H1 (cell line): ENCODE measurements around the gene DAB2IP. TPM values are rescaled to one million over a fixed set of nuclear protein-coding genes. Genes with fewer than 3 reads are reported as not detected.

Experiments used
- CTCF ChIA-PET: fragments of 300-600 bp; sonication (Branson Sonifier 250); formaldehyde crosslinking; loops from one replicate; lab custom pipeline; 2021; ENCODE audit not compliant: partially characterized antibody; lab: Charles Lee
- POLR2A ChIA-PET: fragments of 300-600 bp; sonication (Branson Sonifier 250); formaldehyde crosslinking; loops from one replicate; lab custom pipeline; 2021; ENCODE audit warnings: inconsistent platforms; ENCODE audit not compliant: partially characterized antibody; lab: Charles Lee
- DNase-seq, 2 experiments: peaks; one replicate each; pipeline versions ENCODE4 v3.0.0 to v3.0.0-alpha.2; 2010 to 2022; ENCODE audit warnings: low spot score in 2 of 2, low read depth in 1 of 2, mixed read lengths in 1 of 2
- FAIRE-seq: peaks from 2 replicates; lab custom pipeline; 2011; peaks lifted over from hg19 to GRCh38; lab: Jason Lieb, UNC
- H2AFZ ChIP-seq: 2 replicates; pipeline ENCODE4 v1.8.1; 2012; ENCODE audit warnings: low read length, inconsistent platforms
- H2AK5ac ChIP-seq: 2 replicates; pipeline ENCODE4 v1.6.1; 2013; ENCODE audit warnings: low read depth, low read length
- H2BK120ac ChIP-seq: replicated peaks from 2 replicates; pipeline ENCODE3; 2013; ENCODE audit warnings: low read depth, low read length, inconsistent platforms
- H2BK12ac ChIP-seq: 2 replicates; pipeline ENCODE4 v1.6.1; 2013; ENCODE audit warnings: low read depth, low read length
- H2BK15ac ChIP-seq: 2 replicates; pipeline ENCODE4 v1.6.1; 2013; ENCODE audit warnings: low read length
- H2BK20ac ChIP-seq: 2 replicates; pipeline ENCODE4 v1.6.1; 2013; ENCODE audit warnings: low read length
- H2BK5ac ChIP-seq: 2 replicates; pipeline ENCODE4 v1.6.1; 2013; ENCODE audit warnings: low read depth, low read length
- H3K14ac ChIP-seq: 2 replicates; pipeline ENCODE4 v1.6.1; 2013; ENCODE audit warnings: inconsistent platforms; ENCODE audit not compliant: insufficient read length
- H3K18ac ChIP-seq: 2 replicates; pipeline ENCODE4 v1.6.1; 2013; ENCODE audit warnings: low read length; ENCODE audit errors: extremely low read depth
- H3K23ac ChIP-seq: 2 replicates; pipeline ENCODE4 v1.6.1; 2013; ENCODE audit warnings: inconsistent platforms; ENCODE audit not compliant: insufficient read length
- H3K23me2 ChIP-seq: 2 replicates; pipeline ENCODE4 v1.6.1; 2013; ENCODE audit warnings: low read depth, low read length
- H3K27ac ChIP-seq: 2 replicates; pipeline ENCODE4 v1.6.1; 2011; ENCODE audit warnings: low read depth, low read length, inconsistent platforms
- H3K27me3 ChIP-seq, 4 experiments: replicated peaks in 1 of 4; 1 replicate in 1 of 4; 2 replicates in 3 of 4; pipeline versions ENCODE4 v1.6.1 to v1.8.1; 2011 to 2013; ENCODE audit warnings: low read length in 3 of 4, mild to moderate bottlenecking in 3 of 4, inconsistent platforms in 2 of 4, mixed read lengths in 2 of 4, moderate library complexity in 1 of 4; ENCODE audit not compliant: control insufficient read depth in 3 of 4, insufficient read depth in 3 of 4; ENCODE audit errors: extremely low read depth in 1 of 4
- H3K36me3 ChIP-seq, 4 experiments: 2 replicates each; pipeline versions ENCODE4 v1.6.1 to v1.8.1; 2011 to 2013; ENCODE audit warnings: mild to moderate bottlenecking in 4 of 4, low read length in 3 of 4, moderate library complexity in 2 of 4, control low read depth in 1 of 4, inconsistent platforms in 1 of 4; ENCODE audit not compliant: insufficient read depth in 4 of 4, control insufficient read depth in 2 of 4
- H3K4ac ChIP-seq: replicated peaks from 2 replicates; pipeline ENCODE3; 2013; ENCODE audit warnings: low read length, low read depth, mixed read lengths, inconsistent platforms; ENCODE audit not compliant: insufficient read length
- H3K4me1 ChIP-seq, 4 experiments: replicated peaks in 1 of 4; 1 replicate in 1 of 4; 2 replicates in 3 of 4; pipeline versions ENCODE4 v1.6.1 to v1.8.1; 2011 to 2013; ENCODE audit warnings: low read length in 3 of 4, inconsistent platforms in 2 of 4, mixed read lengths in 1 of 4; ENCODE audit not compliant: insufficient read depth in 4 of 4, control insufficient read depth in 3 of 4
- H3K4me2 ChIP-seq, 2 experiments: 2 replicates each; pipeline versions ENCODE4 v1.6.1 to v1.8.1; 2011 to 2013; ENCODE audit warnings: low read depth in 2 of 2, low read length in 2 of 2, control low read depth in 1 of 2, inconsistent platforms in 1 of 2, mild to moderate bottlenecking in 1 of 2; ENCODE audit not compliant: insufficient read depth in 1 of 2
- H3K4me3 ChIP-seq, 4 experiments: fragments of 200-600, 300-600 bp in 1 of 4; sonication (generic), shearing (Covaris generic), sonication (Bioruptor Twin) in 1 of 4; 2 replicates each; pipeline versions ENCODE4 v1.5.1 to v1.8.1; 2011 to 2016; ENCODE audit warnings: low read length in 4 of 4, low read depth in 3 of 4, control low read depth in 2 of 4, inconsistent platforms in 2 of 4, mild to moderate bottlenecking in 2 of 4, mixed read lengths in 1 of 4, moderate library complexity in 1 of 4; ENCODE audit not compliant: insufficient read depth in 2 of 4; ENCODE audit errors: extremely low read depth in 1 of 4
- H3K56ac ChIP-seq: replicated peaks from 2 replicates; pipeline ENCODE3; 2013; ENCODE audit warnings: low read depth, mild to moderate bottlenecking, mixed read lengths, low read length, inconsistent platforms; ENCODE audit not compliant: insufficient read length
- H3K79me1 ChIP-seq: 2 replicates; pipeline ENCODE4 v1.6.1; 2013; ENCODE audit warnings: low read depth, low read length, control low read depth
- H3K79me2 ChIP-seq, 2 experiments: 2 replicates each; pipeline versions ENCODE4 v1.6.1 to v1.8.1; 2012 to 2013; ENCODE audit warnings: low read length in 2 of 2, mild to moderate bottlenecking in 2 of 2, inconsistent platforms in 1 of 2; ENCODE audit not compliant: insufficient read depth in 2 of 2, control insufficient read depth in 1 of 2
- H3K9ac ChIP-seq, 4 experiments: replicated peaks in 1 of 4; 1 replicate in 1 of 4; 2 replicates in 3 of 4; pipeline versions ENCODE4 v1.6.1 to v1.8.1; 2011 to 2013; ENCODE audit warnings: low read depth in 3 of 4, low read length in 3 of 4, control low read depth in 2 of 4, mild to moderate bottlenecking in 2 of 4, moderate library complexity in 2 of 4, inconsistent platforms in 1 of 4; ENCODE audit errors: extremely low read depth in 1 of 4
- H3K9me3 ChIP-seq, 2 experiments: 2 replicates each; pipeline versions ENCODE4 v1.6.1 to v1.8.1; 2012 to 2013; ENCODE audit warnings: mild to moderate bottlenecking in 2 of 2, moderate library complexity in 2 of 2, control low read depth in 1 of 2, inconsistent platforms in 1 of 2, low read depth in 1 of 2, low read length in 1 of 2, mixed read lengths in 1 of 2; ENCODE audit not compliant: insufficient read depth in 2 of 2
- H4K20me1 ChIP-seq, 2 experiments: replicated peaks in 1 of 2; 2 replicates each; pipeline versions ENCODE3 to v1.8.1; 2011 to 2013; ENCODE audit warnings: inconsistent platforms in 2 of 2, low read length in 2 of 2, mild to moderate bottlenecking in 1 of 2; ENCODE audit not compliant: insufficient read depth in 2 of 2, control insufficient read depth in 1 of 2
- H4K5ac ChIP-seq: 2 replicates; pipeline ENCODE4 v1.6.1; 2013; ENCODE audit warnings: low read length, low read depth, mixed read lengths, inconsistent platforms; ENCODE audit not compliant: insufficient read length
- H4K8ac ChIP-seq: 2 replicates; pipeline ENCODE4 v1.8.0; 2013; ENCODE audit warnings: mild to moderate bottlenecking, moderate library complexity, low read length, inconsistent platforms; ENCODE audit not compliant: insufficient read depth; ENCODE audit errors: extremely low read depth
- H4K91ac ChIP-seq: replicated peaks from 2 replicates; pipeline ENCODE3; 2013; ENCODE audit warnings: low read length, mixed read lengths, inconsistent platforms; ENCODE audit not compliant: insufficient read length
- BACH1 ChIP-seq: IDR thresholded peaks from 2 replicates; pipeline ENCODE4 v1.6.1; 2012; ENCODE audit warnings: low read length, improper control_type of control experiment
- CHD2 ChIP-seq: IDR thresholded peaks from 2 replicates; pipeline ENCODE4 v1.6.1; 2012; ENCODE audit warnings: low read length, improper control_type of control experiment
- EGR1 ChIP-seq: IDR thresholded peaks from 2 replicates; pipeline ENCODE4 v1.6.1; 2011; ENCODE audit warnings: low read depth, low read length, borderline replicate concordance
- FOSL1 ChIP-seq: IDR thresholded peaks from 2 replicates; pipeline ENCODE4 v1.6.1; 2011; ENCODE audit warnings: mild to moderate bottlenecking, low read depth, low read length, moderate library complexity; ENCODE audit not compliant: insufficient read depth
- GABPA ChIP-seq: IDR thresholded peaks from 2 replicates; pipeline ENCODE4 v1.6.1; 2011; ENCODE audit warnings: mild to moderate bottlenecking, low read length, moderate library complexity, borderline replicate concordance; ENCODE audit not compliant: insufficient read depth
- HDAC2 ChIP-seq, 2 experiments: fragments of 300-600 bp in 1 of 2; sonication (generic) in 1 of 2; IDR thresholded peaks; 2 replicates each; pipeline ENCODE4 v1.6.1; 2011 to 2012; ENCODE audit warnings: low read depth in 2 of 2, low read length in 2 of 2, mild to moderate bottlenecking in 2 of 2, moderate library complexity in 2 of 2, borderline replicate concordance in 1 of 2, inconsistent platforms in 1 of 2
- JUND ChIP-seq: IDR thresholded peaks from 2 replicates; pipeline ENCODE4 v1.6.1; 2011; ENCODE audit warnings: mild to moderate bottlenecking, improper control_type of control experiment, low read length
- KDM1A ChIP-seq: fragments of 200-600, 300-600 bp; sonication (generic); IDR thresholded peaks from 2 replicates; pipeline ENCODE4 v1.7.1; 2016; ENCODE audit warnings: mild to moderate bottlenecking, low read length, borderline replicate concordance
- MAFK ChIP-seq: IDR thresholded peaks from 2 replicates; pipeline ENCODE4 v1.6.1; 2012; ENCODE audit warnings: low read depth, mild to moderate bottlenecking, improper control_type of control experiment, low read length
- POLR2AphosphoS5 ChIP-seq: IDR thresholded peaks from 2 replicates; pipeline ENCODE4 v1.6.1; 2011; ENCODE audit warnings: low read depth, low read length
- POU5F1 ChIP-seq: IDR thresholded peaks from 2 replicates; pipeline ENCODE4 v1.6.1; 2011; ENCODE audit warnings: low read depth, mild to moderate bottlenecking, low read length, moderate library complexity
- SIN3A ChIP-seq, 2 experiments: IDR thresholded peaks in 1 of 2; conservative IDR thresholded peaks in 1 of 2; 2 replicates each; pipeline ENCODE4 v1.6.1; 2011 to 2012; ENCODE audit warnings: low read length in 2 of 2, improper control_type of control experiment in 1 of 2, low read depth in 1 of 2, mild to moderate bottlenecking in 1 of 2
- TAF7 ChIP-seq: optimal IDR thresholded peaks from 2 replicates; pipeline ENCODE3; 2011; ENCODE audit warnings: low read depth, mild to moderate bottlenecking, inconsistent platforms, low read length, moderate library complexity, borderline replicate concordance
- TEAD4 ChIP-seq: IDR thresholded peaks from 2 replicates; pipeline ENCODE4 v1.6.1; 2012; ENCODE audit warnings: low read depth, low read length, inconsistent platforms, mixed read lengths
- WGBS, 2 experiments: shearing (Covaris generic) in 1 of 2; methylation state at CpG; one replicate each; pipeline versions ENCODE4 v1.1.6 to v1.1.7; 2013 to 2015; ENCODE audit warnings: low lambda C conversion rate in 2 of 2, mixed read lengths in 2 of 2, inconsistent platforms in 1 of 2, low coverage in 1 of 2, missing lambda C conversion rate in 1 of 2; ENCODE audit not compliant: insufficient replicate concordance in 2 of 2, insufficient coverage in 1 of 2, insufficient read length in 1 of 2; ENCODE audit errors: extremely low coverage in 1 of 2, missing lambda C conversion rate in 1 of 2; 5-methylcytosine and 5-hydroxymethylcytosine counted together
- polyA plus RNA-seq, 7 experiments: library from polyadenylated mRNA; depleted of rRNA in 3 of 7; stranded (reverse) in 5 of 7; unstranded in 2 of 7; fragments of >200 nt in 5 of 7; fragments of 200-250 nt in 2 of 7; gene quantifications; 1 replicate in 5 of 7; 2 replicates in 1 of 7; 4 replicates in 1 of 7; pipeline versions ENCODE4 v1.2.1 to v1.2.3, GENCODE V29; 2011 to 2013; ENCODE audit warnings: missing spikeins in 2 of 7, mixed read lengths in 2 of 7
- total RNA-seq: library from RNA; stranded (reverse); fragmentation: NEBNext Ultra II Directional; extraction: Animal tissue kit (Norgen Biotek cat#: 25700); gene quantifications from 2 replicates; pipeline ENCODE4 v1.2.1, GENCODE V29; 2021

DAB2IP gene
- total and polyA plus RNA-seq, 2 of the 8 experiments (the other 6 are each of a cell fraction or from before 2014, with no cell fraction given) = 19.7 to 39.5 TPM

DNA sequence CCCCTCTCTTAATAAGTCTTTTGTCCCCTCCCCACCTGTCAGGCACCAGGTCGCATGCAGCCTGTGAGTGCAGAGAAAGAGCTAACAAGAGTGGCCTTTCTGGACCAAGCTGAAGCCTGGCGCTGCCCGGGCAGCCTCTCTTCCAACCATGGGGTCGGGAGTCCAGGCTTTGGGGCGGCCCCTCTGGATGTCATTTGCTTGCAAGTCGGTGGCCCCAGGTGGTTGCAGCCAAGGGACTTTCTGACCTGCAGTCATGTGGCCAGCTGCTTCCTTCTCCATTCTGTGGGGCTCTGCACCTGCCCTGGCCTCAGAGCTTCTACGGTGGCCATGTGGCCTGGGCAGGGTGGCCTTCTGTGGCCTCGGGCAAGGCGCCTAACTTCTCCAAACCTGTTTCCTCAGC, 159.7 kb downstream of the DAB2IP start:
- no peak overlapping the region for H3K23ac ChIP-seq
- ChIA-PET CTCF (interaction anchor here (0.6 to 1.4 kb wide), 7 partner anchors 24 to 275 kb away, joined by 3 to 4 read pairs (median 3); no protein-coding TSS in a partner anchor), POLR2A (interaction anchor here (0.8 kb wide), 1 partner anchor 9 kb away, joined by 4 read pairs; no protein-coding TSS in a partner anchor)
- no peaks in the 10 kb centered on the region; the same call in 1 of the 2 replicates for H3K79me1 ChIP-seq
- no peak for TF ChIP-seq FOSL1
- no peak for TF ChIP-seq CHD2
- TF ChIP-seq TAF7 = no peak
- TF ChIP-seq POLR2AphosphoS5 = no peak
- TF ChIP-seq MAFK = no peak
- TF ChIP-seq HDAC2 (IDR thresholded peaks at IDR 0.05; ENCODE audit: borderline replicate concordance in 1 of 2, low read depth in 2 of 2, low read length in 2 of 2) = no peak
- no peak for TF ChIP-seq KDM1A
- TF ChIP-seq POU5F1 = no peak
- TF ChIP-seq SIN3A (conservative IDR thresholded peaks at IDR 0.05 in 1 of 2, IDR thresholded peaks at IDR 0.05 in 1 of 2; ENCODE audit: low read depth in 1 of 2, low read length in 2 of 2) = no peak
- no peak for TF ChIP-seq GABPA
- no peak for TF ChIP-seq TEAD4
- TF ChIP-seq EGR1 = no peak
- TF ChIP-seq JUND = no peak
- TF ChIP-seq BACH1 = no peak
- no peak overlapping the region for H2AFZ ChIP-seq
- no peak overlapping the region for H3K9ac ChIP-seq
- no peak overlapping the region for H3K4me2 ChIP-seq
- WGBS, 2 experiments = 88% methylated on average over 9 of the region's 9 CpGs; no CpG with 5 or more reads in 1 of the 2 experiments
- no peak overlapping the region; the same call in 1 of the 2 replicates for H4K8ac ChIP-seq
- no peak overlapping the region for H2AK5ac ChIP-seq
- no peak overlapping the region for H2BK15ac ChIP-seq
- H4K91ac ChIP-seq = no peak overlapping the region
- H3K79me2 ChIP-seq = no peaks in the 10 kb centered on the region
- H2BK20ac ChIP-seq = no peak overlapping the region
- H2BK5ac ChIP-seq = no peak overlapping the region
- no peak overlapping the region for H3K4ac ChIP-seq
- H3K14ac ChIP-seq = no peak overlapping the region
- H3K36me3 ChIP-seq = no peaks in the 10 kb centered on the region
- no peak overlapping the region for H2BK120ac ChIP-seq
- no peak overlapping the region for H3K18ac ChIP-seq
- no peak overlapping the region for H3K27ac ChIP-seq
- no peak overlapping the region for H3K56ac ChIP-seq
- no peaks in the 10 kb centered on the region for H3K9me3 ChIP-seq
- no peak for FAIRE-seq
- no peak overlapping the region for H3K4me3 ChIP-seq
- DNase-seq = no peak
- H2BK12ac ChIP-seq = peak overlapping the region; percentile 50; the same call in 1 of the 2 replicates
- H3K23me2 ChIP-seq = peaks cover 10% of the 10 kb centered on the region; the same call in 1 of the 2 replicates
- H3K27me3 ChIP-seq = no peaks in the 10 kb centered on the region
- peaks cover 0 to 6% (median 0%) of the 10 kb centered on the region in 4 experiments; a peak in 1 of 7 replicates for H3K4me1 ChIP-seq
- peaks cover 0 to 2% of the 10 kb centered on the region in 2 experiments for H4K20me1 ChIP-seq
- H4K5ac ChIP-seq = no peak overlapping the region
